ENCODE data around the gene CDKN2B. TPM values are rescaled to one million over a fixed set of nuclear protein-coding genes. Genes with fewer than 3 reads are reported as not detected.

Gene CDKN2B
- polyA plus RNA-seq, 1 experiment = 10.2 TPM

- Histone ChIP-seq H3K4me3 (ENCODE audit: low read depth, low read length) (no peak overlapping the region), H3K9me3 (ENCODE audit: control insufficient read depth, insufficient read depth, low read length) (no peaks in the 10 kb centered on the region), H3K27ac (ENCODE audit: low read depth, low read length) (no peak overlapping the region), H3K27me3 (ENCODE audit: control insufficient read depth, insufficient read depth, low read length) (no peaks in the 10 kb centered on the region)
- no peak for DNase-seq (ENCODE audit: low read depth, low spot score)
- POLR2A ChIA-PET = interaction anchor here (0.8 kb wide), 1 partner anchor 33 kb away, joined by 3 read pairs; the partner anchor contains the start of gene CDKN2B
- TF ChIP-seq, protein P1, sequence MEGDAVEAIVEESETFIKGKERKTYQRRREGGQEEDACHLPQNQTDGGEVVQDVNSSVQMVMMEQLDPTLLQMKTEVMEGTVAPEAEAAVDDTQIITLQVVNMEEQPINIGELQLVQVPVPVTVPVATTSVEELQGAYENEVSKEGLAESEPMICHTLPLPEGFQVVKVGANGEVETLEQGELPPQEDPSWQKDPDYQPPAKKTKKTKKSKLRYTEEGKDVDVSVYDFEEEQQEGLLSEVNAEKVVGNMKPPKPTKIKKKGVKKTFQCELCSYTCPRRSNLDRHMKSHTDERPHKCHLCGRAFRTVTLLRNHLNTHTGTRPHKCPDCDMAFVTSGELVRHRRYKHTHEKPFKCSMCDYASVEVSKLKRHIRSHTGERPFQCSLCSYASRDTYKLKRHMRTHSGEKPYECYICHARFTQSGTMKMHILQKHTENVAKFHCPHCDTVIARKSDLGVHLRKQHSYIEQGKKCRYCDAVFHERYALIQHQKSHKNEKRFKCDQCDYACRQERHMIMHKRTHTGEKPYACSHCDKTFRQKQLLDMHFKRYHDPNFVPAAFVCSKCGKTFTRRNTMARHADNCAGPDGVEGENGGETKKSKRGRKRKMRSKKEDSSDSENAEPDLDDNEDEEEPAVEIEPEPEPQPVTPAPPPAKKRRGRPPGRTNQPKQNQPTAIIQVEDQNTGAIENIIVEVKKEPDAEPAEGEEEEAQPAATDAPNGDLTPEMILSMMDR (IDR thresholded peaks at IDR 0.05; ENCODE audit: low read depth, low read length) = no peak
- CTCF ChIA-PET = interaction anchor here (1.3 to 2.2 kb wide), 5 partner anchors 33 to 230 kb away, joined by 3 to 16 read pairs (median 5); partner anchors contain the start of gene CDKN2B
Observed at GRCh38 chr9:22041775-22042174, 32.7 kb upstream of the CDKN2B start.

- no peaks in the 10 kb centered on the region for H3K27me3 ChIP-seq (ENCODE audit: control insufficient read depth, insufficient read depth, low read length)
- TF ChIP-seq, protein P1 (IDR thresholded peaks at IDR 0.05; ENCODE audit: low read depth, low read length) = no peak
- CTCF ChIA-PET = interaction anchor here (0.6 to 2.2 kb wide), 6 partner anchors 14 to 229 kb away, joined by 3 to 16 read pairs (median 4); partner anchors contain the start of gene CDKN2B
- DNase-seq (ENCODE audit: low read depth, low spot score) = no peak
- H3K9me3 ChIP-seq (ENCODE audit: control insufficient read depth, insufficient read depth, low read length) = no peaks in the 10 kb centered on the region
- no peak overlapping the region for H3K27ac ChIP-seq (ENCODE audit: low read depth, low read length)
- no peak overlapping the region for H3K4me3 ChIP-seq (ENCODE audit: low read depth, low read length)
- POLR2A ChIA-PET = interaction anchor here (0.8 kb wide), 1 partner anchor 32 kb away, joined by 3 read pairs; the partner anchor contains the start of gene CDKN2B
Observed at GRCh38 chr9:22041344-22041743, 32.2 kb upstream of the CDKN2B start.

- CTCF ChIA-PET = interaction anchor here (0.6 to 2.2 kb wide), 6 partner anchors 14 to 229 kb away, joined by 3 to 16 read pairs (median 6); partner anchors contain the start of gene CDKN2B
- POLR2A ChIA-PET = no interaction called here
- no peaks in the 10 kb centered on the region for H3K9me3 ChIP-seq (ENCODE audit: control insufficient read depth, insufficient read depth, low read length)
Observed at GRCh38 chr9:22040760-22041159, 31.7 kb upstream of the CDKN2B start.

GRCh38 chr9:22039258-22039657, 30.2 kb upstream of the CDKN2B start:
- Histone ChIP-seq H3K27ac (ENCODE audit: low read depth, low read length) (no peak overlapping the region), H3K27me3 (ENCODE audit: control insufficient read depth, insufficient read depth, low read length) (no peaks in the 10 kb centered on the region), H3K9me3 (ENCODE audit: control insufficient read depth, insufficient read depth, low read length) (no peaks in the 10 kb centered on the region), H3K4me3 (ENCODE audit: low read depth, low read length) (no peak overlapping the region)
- no peak for DNase-seq (ENCODE audit: low read depth, low spot score)
- ChIA-PET POLR2A (no interaction called here), CTCF (interaction anchor here (0.9 to 3.5 kb wide), 8 partner anchors 9 to 225 kb away, joined by 3 to 26 read pairs (median 10); partner anchors contain the start of gene CDKN2B)
- TF ChIP-seq, protein P1 (IDR thresholded peaks at IDR 0.05; ENCODE audit: low read depth, low read length) = no peak

More at GRCh38 chr9:22040760-22041159, 31.7 kb upstream of the CDKN2B start:
- TF ChIP-seq, protein P1 (IDR thresholded peaks at IDR 0.05; ENCODE audit: low read depth, low read length) = no peak
- DNase-seq (ENCODE audit: low read depth, low spot score) = no peak
- Histone ChIP-seq H3K4me3 (ENCODE audit: low read depth, low read length) (no peak overlapping the region), H3K27me3 (ENCODE audit: control insufficient read depth, insufficient read depth, low read length) (no peaks in the 10 kb centered on the region), H3K27ac (ENCODE audit: low read depth, low read length) (no peak overlapping the region)

- ChIA-PET CTCF (interaction anchor here (0.7 to 3.5 kb wide), 19 partner anchors 9 to 414 kb away, joined by 3 to 32 read pairs (median 4); partner anchors contain the start of gene CDKN2B), POLR2A (no interaction called here)
- Histone ChIP-seq H3K4me3 (ENCODE audit: low read depth, low read length) (no peak overlapping the region), H3K27me3 (ENCODE audit: control insufficient read depth, insufficient read depth, low read length) (no peaks in the 10 kb centered on the region), H3K9me3 (ENCODE audit: control insufficient read depth, insufficient read depth, low read length) (no peaks in the 10 kb centered on the region), H3K27ac (ENCODE audit: low read depth, low read length) (no peak overlapping the region)
- DNase-seq (ENCODE audit: low read depth, low spot score) = no peak
- TF ChIP-seq, protein P1 (IDR thresholded peaks at IDR 0.05; ENCODE audit: low read depth, low read length) = peak; percentile 61
Observed at GRCh38 chr9:22037954-22038690, 29.0 kb upstream of the CDKN2B start.

Measured in AG04450 (cell line).